Heart left ventricle (tissue), 13 donors: ENCODE results near the gene RMND5A.
"Not testable (repeated sequence)": the region's sequence is repeated elsewhere in the genome, so short reads cannot be mapped to it uniquely, and the experiment has no call there.

ENCODE experiments used
- CTCF ChIP-seq, 12 donors: fragments of 200-600 bp; sonication (generic) in 4 of 12; IDR thresholded peaks; one replicate each; pipeline versions ENCODE4 v1.5.0 to v1.8.0; 2018 to 2022; ENCODE audit warnings: antibody characterized with exemption in 12 of 12, mild to moderate bottlenecking in 5 of 12
- POLR2A ChIP-seq, 2 donors: fragments of 450-650 bp; IDR thresholded peaks; one replicate each; pipeline ENCODE4 v1.6.1; 2017; ENCODE audit warnings: antibody characterized with exemption in 2 of 2, mild to moderate bottlenecking in 2 of 2, moderate library complexity in 2 of 2
- donor health status: ischemic (EF 13 %, LVEDD 7.1; RV severe dilation, severe dysfunction).
- donor health status: DM: no; HTN: yes; CAD: no.
- donor health status: DM: no; HTN: no; CAD: no.
- donor health status: ischemic (EF 25% LVEDD 6.9; RV normal size, moderate dysfunction).
- donor health status: ischemic (EF 25% LVEDD 5.7; RV mildly dilated, moderate dysfunction).
- donor health status: ischemic (EF 35%, LVEDD 5.7; RV mildly dilated, moderate dysfunction).
- donor health status: nonischemic (EF 11% LVEDD 7.7; RV severe dilation, severe dysfunction).
- donor health status: DM: yes; HTN: yes; CAD: no.
- donor health status: PGD.
- donor health status: ischemic (EF 29% LVEDD 5.4; RV normal size, mild dysfunction).
- donor health status: nonischemic (EF 23%, LVEDD 6.1; RV moderate dilation, normal function).

- TF ChIP-seq CTCF, POLR2A (IDR thresholded peaks at IDR 0.05): not testable (repeated sequence)
These were observed 13.4 kb downstream of the RMND5A start for GRCh38 chr2:86733528-86733927.
